ENCODE data around the gene CD27.

GRCh38 chr12:6476489-6476888 is 31.7 kb downstream of the CD27 start:
- no peak for TF ChIP-seq POLR2AphosphoS5 (IDR thresholded peaks at IDR 0.05; ENCODE audit: low read depth, low read length)
- TF ChIP-seq, protein P1, sequence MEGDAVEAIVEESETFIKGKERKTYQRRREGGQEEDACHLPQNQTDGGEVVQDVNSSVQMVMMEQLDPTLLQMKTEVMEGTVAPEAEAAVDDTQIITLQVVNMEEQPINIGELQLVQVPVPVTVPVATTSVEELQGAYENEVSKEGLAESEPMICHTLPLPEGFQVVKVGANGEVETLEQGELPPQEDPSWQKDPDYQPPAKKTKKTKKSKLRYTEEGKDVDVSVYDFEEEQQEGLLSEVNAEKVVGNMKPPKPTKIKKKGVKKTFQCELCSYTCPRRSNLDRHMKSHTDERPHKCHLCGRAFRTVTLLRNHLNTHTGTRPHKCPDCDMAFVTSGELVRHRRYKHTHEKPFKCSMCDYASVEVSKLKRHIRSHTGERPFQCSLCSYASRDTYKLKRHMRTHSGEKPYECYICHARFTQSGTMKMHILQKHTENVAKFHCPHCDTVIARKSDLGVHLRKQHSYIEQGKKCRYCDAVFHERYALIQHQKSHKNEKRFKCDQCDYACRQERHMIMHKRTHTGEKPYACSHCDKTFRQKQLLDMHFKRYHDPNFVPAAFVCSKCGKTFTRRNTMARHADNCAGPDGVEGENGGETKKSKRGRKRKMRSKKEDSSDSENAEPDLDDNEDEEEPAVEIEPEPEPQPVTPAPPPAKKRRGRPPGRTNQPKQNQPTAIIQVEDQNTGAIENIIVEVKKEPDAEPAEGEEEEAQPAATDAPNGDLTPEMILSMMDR (IDR thresholded peaks at IDR 0.05): no peak
- no peak for TF ChIP-seq FOXM1 (IDR thresholded peaks at IDR 0.05; ENCODE audit: low read depth)
- TF ChIP-seq, protein P2, sequence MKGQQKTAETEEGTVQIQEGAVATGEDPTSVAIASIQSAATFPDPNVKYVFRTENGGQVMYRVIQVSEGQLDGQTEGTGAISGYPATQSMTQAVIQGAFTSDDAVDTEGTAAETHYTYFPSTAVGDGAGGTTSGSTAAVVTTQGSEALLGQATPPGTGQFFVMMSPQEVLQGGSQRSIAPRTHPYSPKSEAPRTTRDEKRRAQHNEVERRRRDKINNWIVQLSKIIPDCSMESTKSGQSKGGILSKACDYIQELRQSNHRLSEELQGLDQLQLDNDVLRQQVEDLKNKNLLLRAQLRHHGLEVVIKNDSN (IDR thresholded peaks at IDR 0.05; ENCODE audit: borderline replicate concordance, low read depth): no peak
- no peak for TF ChIP-seq EP300 (IDR thresholded peaks at IDR 0.05; ENCODE audit: borderline replicate concordance in 1 of 2, low read depth in 1 of 2, low read length in 1 of 2)
- TF ChIP-seq, protein P3, sequence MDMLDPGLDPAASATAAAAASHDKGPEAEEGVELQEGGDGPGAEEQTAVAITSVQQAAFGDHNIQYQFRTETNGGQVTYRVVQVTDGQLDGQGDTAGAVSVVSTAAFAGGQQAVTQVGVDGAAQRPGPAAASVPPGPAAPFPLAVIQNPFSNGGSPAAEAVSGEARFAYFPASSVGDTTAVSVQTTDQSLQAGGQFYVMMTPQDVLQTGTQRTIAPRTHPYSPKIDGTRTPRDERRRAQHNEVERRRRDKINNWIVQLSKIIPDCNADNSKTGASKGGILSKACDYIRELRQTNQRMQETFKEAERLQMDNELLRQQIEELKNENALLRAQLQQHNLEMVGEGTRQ (IDR thresholded peaks at IDR 0.05; ENCODE audit: borderline replicate concordance, low read depth, low read length): no peak
- TF ChIP-seq SIN3A (IDR thresholded peaks at IDR 0.05; ENCODE audit: borderline replicate concordance, low read depth, low read length): no peak
- TF ChIP-seq, protein P4, sequence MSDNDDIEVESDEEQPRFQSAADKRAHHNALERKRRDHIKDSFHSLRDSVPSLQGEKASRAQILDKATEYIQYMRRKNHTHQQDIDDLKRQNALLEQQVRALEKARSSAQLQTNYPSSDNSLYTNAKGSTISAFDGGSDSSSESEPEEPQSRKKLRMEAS (IDR thresholded peaks at IDR 0.05; ENCODE audit: low read depth): no peak

Measured in SK-N-SH (cell line).